Measurements from ENCODE around the gene MEGF8. TPM values are rescaled to one million over a fixed set of nuclear protein-coding genes. Genes with fewer than 3 reads are reported as not detected.
A peak's percentile ranks its signal among the peaks of the same experiment; 100 is the strongest.

The MEGF8 gene
- total and polyA plus RNA-seq, 7 donors = 3.3 to 21.1 (median 8.1) TPM

DNA sequence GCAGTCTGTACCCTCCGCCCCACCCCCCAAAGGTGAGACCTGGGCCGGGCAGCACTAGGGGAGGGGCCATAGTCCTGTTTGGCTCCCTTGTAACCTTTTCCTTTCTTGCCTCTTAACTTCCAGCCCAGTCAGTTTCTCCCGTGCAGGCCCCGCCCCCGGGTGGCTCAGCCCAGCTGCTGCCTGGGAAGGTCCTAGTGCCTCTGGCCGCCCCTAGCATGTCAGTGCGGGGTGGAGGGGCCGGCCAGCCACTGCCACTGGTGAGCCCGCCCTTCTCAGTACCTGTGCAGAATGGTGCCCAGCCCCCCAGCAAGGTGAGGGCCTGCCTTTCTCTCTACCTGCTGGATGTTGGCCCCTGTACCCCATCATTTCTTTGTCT is 34.0 kb upstream of the MEGF8 start:
- peak in 1 of 2 donors; percentile 53 for DNase-seq
- Histone ChIP-seq H3K9me3 (no peaks in the 10 kb centered on the region), H3K27me3 (ENCODE audit: insufficient read depth in 3 of 3, low read length in 2 of 3) (no peaks in the 10 kb centered on the region), H3K4me3 (no peak overlapping the region), H3K36me3 (ENCODE audit: insufficient read depth in 1 of 2, low read depth in 1 of 2) (peaks cover 8 to 89% of the 10 kb centered on the region in 2 donors), H3K27ac (no peak overlapping the region), H3K4me1 (peaks cover 3% of the 10 kb centered on the region)
- intact Hi-C loops (cut with DNase I) = loop anchor here in 1 of 2 donors (10.0 kb wide), 1 partner anchor 157 kb away; the partner anchor contains the start of gene POU2F2
- 63 to 72% (median 67%) methylated on average over 9 of the region's 9 CpGs for WGBS, 3 donors
- TF ChIP-seq, protein P1, sequence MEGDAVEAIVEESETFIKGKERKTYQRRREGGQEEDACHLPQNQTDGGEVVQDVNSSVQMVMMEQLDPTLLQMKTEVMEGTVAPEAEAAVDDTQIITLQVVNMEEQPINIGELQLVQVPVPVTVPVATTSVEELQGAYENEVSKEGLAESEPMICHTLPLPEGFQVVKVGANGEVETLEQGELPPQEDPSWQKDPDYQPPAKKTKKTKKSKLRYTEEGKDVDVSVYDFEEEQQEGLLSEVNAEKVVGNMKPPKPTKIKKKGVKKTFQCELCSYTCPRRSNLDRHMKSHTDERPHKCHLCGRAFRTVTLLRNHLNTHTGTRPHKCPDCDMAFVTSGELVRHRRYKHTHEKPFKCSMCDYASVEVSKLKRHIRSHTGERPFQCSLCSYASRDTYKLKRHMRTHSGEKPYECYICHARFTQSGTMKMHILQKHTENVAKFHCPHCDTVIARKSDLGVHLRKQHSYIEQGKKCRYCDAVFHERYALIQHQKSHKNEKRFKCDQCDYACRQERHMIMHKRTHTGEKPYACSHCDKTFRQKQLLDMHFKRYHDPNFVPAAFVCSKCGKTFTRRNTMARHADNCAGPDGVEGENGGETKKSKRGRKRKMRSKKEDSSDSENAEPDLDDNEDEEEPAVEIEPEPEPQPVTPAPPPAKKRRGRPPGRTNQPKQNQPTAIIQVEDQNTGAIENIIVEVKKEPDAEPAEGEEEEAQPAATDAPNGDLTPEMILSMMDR (IDR thresholded peaks at IDR 0.05) = no peak
- ATAC-seq = no peak

DNA sequence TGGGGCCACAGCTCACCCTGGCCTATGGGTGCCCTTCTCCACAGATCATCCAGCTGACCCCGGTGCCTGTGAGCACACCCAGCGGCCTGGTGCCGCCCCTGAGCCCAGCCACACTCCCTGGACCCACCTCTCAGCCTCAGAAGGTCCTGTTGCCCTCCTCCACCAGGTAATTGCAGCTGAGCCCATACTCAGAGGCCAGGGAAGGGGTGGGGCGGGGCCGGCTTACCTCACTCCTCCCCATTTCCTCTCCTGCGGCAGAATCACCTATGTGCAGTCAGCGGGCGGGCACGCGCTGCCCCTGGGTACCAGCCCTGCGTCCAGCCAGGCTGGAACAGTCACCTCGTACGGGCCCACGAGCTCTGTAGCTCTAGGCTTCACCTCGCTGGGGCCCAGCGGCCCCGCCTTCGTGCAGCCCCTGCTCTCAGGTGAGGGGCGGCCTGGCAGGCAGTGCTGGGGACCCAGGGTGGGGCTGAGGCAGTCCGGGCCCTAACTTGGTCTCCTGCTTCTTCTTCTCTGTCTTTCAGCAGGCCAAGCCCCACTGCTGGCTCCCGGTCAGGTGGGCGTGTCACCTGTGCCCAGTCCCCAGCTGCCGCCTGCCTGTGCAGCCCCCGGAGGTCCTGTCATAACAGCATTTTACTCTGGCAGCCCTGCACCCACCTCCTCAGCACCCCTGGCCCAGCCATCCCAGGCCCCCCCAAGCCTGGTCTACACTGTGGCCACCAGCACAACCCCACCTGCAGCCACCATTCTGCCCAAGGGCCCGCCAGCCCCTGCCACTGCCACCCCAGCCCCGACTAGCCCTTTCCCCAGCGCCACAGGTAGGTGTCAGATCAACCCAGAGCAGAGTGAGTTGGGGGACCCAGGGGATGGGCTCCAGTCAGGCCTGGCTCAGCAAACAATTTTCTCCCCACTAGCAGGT is 33.1 kb upstream of the MEGF8 start:
- no peak overlapping the region for H3K27ac ChIP-seq
- no peaks in the 10 kb centered on the region for H3K9me3 ChIP-seq
- no peaks in the 10 kb centered on the region for H3K27me3 ChIP-seq (ENCODE audit: insufficient read depth in 3 of 3, low read length in 2 of 3)
- peaks cover 4 to 82% of the 10 kb centered on the region in 2 donors for H3K36me3 ChIP-seq (ENCODE audit: insufficient read depth in 1 of 2, low read depth in 1 of 2)
- DNase-seq = peak; percentile 9 to 56
- no peaks in the 10 kb centered on the region for H3K4me1 ChIP-seq
- WGBS, 3 donors = 90 to 92% (median 91%) methylated on average over 23 to 27 of the region's 27 CpGs
- H3K4me3 ChIP-seq = no peak overlapping the region
- intact Hi-C loops (cut with DNase I) = loop anchor here in 1 of 2 donors (10.0 kb wide), 1 partner anchor 158 kb away; the partner anchor contains the start of gene POU2F2
- TF ChIP-seq, protein P1 (IDR thresholded peaks at IDR 0.05) = no peak
- no peak for ATAC-seq

DNA sequence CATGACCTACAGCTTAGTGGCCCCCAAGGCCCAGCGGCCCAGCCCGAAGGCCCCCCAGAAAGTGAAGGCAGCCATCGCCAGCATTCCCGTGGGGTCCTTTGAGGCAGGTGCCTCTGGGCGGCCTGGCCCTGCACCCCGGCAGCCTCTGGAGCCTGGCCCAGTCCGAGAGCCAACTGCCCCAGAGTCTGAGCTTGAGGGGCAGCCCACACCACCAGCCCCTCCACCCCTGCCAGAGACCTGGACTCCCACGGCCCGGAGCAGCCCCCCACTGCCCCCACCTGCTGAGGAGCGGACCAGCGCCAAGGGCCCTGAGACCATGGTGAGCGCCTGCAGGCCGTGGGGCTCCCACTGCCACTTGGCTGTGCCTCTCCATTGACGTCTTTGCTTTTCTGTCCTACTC is 32.5 kb upstream of the MEGF8 start:
- 79 to 87% (median 82%) methylated on average over 14 of the region's 14 CpGs for WGBS, 3 donors
- intact Hi-C loops (cut with DNase I) = loop anchor here in 1 of 2 donors (10.0 kb wide), 1 partner anchor 158 kb away; the partner anchor contains the start of gene POU2F2
- DNase-seq = peak in 1 of 2 donors; percentile 11

DNA sequence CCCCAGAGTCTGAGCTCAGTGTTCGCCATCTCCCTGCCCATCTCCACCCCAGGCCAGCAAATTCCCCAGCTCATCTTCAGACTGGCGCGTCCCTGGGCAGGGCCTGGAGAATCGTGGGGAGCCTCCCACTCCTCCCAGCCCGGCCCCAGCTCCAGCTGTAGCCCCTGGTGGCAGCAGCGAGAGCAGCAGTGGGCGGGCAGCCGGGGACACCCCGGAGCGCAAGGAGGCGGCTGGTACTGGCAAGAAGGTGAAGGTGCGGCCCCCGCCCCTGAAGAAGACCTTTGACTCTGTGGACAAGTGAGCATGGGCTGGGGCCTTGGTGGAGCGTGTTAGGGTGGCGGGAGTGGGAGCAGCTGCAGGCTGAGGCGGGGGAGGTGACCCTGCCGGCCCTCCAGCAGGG is 31.9 kb upstream of the MEGF8 start:
- no peak overlapping the region for H3K4me3 ChIP-seq
- no peaks in the 10 kb centered on the region for H3K4me1 ChIP-seq
- H3K27me3 ChIP-seq (ENCODE audit: insufficient read depth in 3 of 3, low read length in 2 of 3) = no peaks in the 10 kb centered on the region
- 81 to 83% (median 82%) methylated on average over 17 of the region's 17 CpGs for WGBS, 3 donors
- DNase-seq (peak in 1 of 2 donors; percentile 14), ATAC-seq (no peak)
- H3K9me3 ChIP-seq = no peaks in the 10 kb centered on the region
- intact Hi-C loops (cut with DNase I) = loop anchor here in 1 of 2 donors (10.0 kb wide), 1 partner anchor 159 kb away; the partner anchor contains the start of gene POU2F2
- H3K36me3 ChIP-seq (ENCODE audit: insufficient read depth in 1 of 2, low read depth in 1 of 2) = peaks cover 4 to 70% of the 10 kb centered on the region in 2 donors
- TF ChIP-seq, protein P1 (IDR thresholded peaks at IDR 0.05) = no peak
- H3K27ac ChIP-seq = no peak overlapping the region

More for the DNA sequence above, 32.5 kb upstream of the MEGF8 start:
- H3K27ac ChIP-seq = no peak overlapping the region
- no peaks in the 10 kb centered on the region for H3K27me3 ChIP-seq (ENCODE audit: insufficient read depth in 3 of 3, low read length in 2 of 3)
- no peak overlapping the region for H3K4me3 ChIP-seq
- H3K4me1 ChIP-seq = no peaks in the 10 kb centered on the region
- peaks cover 4 to 76% of the 10 kb centered on the region in 2 donors for H3K36me3 ChIP-seq (ENCODE audit: insufficient read depth in 1 of 2, low read depth in 1 of 2)
- TF ChIP-seq, protein P1 (IDR thresholded peaks at IDR 0.05) = no peak
- ATAC-seq = no peak
- no peaks in the 10 kb centered on the region for H3K9me3 ChIP-seq

All from psoas muscle (tissue), 8 donors.